Measurements from ENCODE around the gene FAAP20. TPM values are rescaled to one million over a fixed set of nuclear protein-coding genes. Genes with fewer than 3 reads are reported as not detected.

FAAP20 gene
- total and polyA plus RNA-seq, 2 experiments from 2014 or later = 79.1 to 167 TPM

DNA sequence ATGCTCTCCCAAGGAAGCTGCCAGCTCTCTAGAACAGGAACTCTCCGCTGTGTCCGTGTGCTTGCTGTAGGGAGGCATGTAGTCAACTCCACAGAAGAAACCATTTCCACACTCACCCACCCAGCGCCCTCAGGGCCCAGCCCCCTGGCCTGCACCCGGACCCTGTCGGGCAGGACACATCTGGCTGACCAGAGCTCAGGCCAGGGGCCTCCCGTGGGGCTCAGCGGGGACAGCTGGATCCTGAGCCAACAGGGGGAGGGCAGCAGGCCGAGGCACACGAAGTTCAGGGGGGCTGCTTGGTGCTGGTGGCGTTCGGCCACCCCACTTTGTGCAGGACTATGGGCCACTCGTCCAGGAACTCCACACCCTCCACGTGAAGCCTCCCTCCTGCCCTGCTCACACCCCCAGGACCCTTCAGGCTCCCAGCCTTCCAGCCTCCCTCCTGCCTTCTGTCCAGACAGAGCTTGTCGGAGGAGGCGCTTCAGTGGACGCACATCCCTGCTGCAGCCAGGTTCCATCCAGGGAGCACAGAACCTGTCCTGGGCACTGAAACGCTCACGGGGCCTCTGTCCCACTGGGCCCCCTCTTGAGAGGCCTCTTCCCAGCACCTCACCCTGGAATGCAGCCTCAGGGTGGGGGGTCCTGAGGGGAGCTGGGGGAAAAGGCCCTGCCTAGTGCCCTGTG, 15.0 kb upstream of the FAAP20 start:
- no peak overlapping the region; the same call in 2 of the 3 replicates for H3K4me3 Mint-ChIP-seq
- Histone ChIP-seq H3K4me2 (no peak overlapping the region), H3K36me3 (ENCODE audit: insufficient read depth) (no peaks in the 10 kb centered on the region), H2AFZ (no peak overlapping the region), H3K9me2 (ENCODE audit: insufficient read depth) (no peaks in the 10 kb centered on the region), H3F3A (replicated peaks; ENCODE audit: low read depth) (peaks cover 13% of the 10 kb centered on the region; the same call in 1 of the 2 replicates), H3K79me2 (replicated peaks; ENCODE audit: insufficient read depth) (no peaks in the 10 kb centered on the region), H3K27me3 (ENCODE audit: insufficient read depth) (peaks cover 6% of the 10 kb centered on the region; the same call in 1 of the 2 replicates), H3K27ac (ENCODE audit: low read depth) (no peak overlapping the region), H3K4me1 (ENCODE audit: insufficient read depth) (peaks cover 19% of the 10 kb centered on the region), H4K20me1 (replicated peaks; ENCODE audit: insufficient read depth) (no peaks in the 10 kb centered on the region), H3K4me3 (no peak overlapping the region)
- DNase-seq (ENCODE audit: low spot score) = no peak
- TF ChIP-seq NANOG (IDR thresholded peaks at IDR 0.05; ENCODE audit: borderline replicate concordance) (no peak), CREB1 (CRISPR knock-in tag; IDR thresholded peaks at IDR 0.05; ENCODE audit: low read depth) (no peak), EZH2 (IDR thresholded peaks at IDR 0.05; ENCODE audit: low read depth, unreplicated experiment) (no peak), STAT1 (IDR thresholded peaks at IDR 0.05; ENCODE audit: unreplicated experiment) (no peak), POLR2AphosphoS5 (IDR thresholded peaks at IDR 0.05; ENCODE audit: low read depth) (no peak), ZNF114 (CRISPR knock-in tag; IDR thresholded peaks at IDR 0.05) (no peak), JUNB (IDR thresholded peaks at IDR 0.05; ENCODE audit: unreplicated experiment) (no peak), ZNF331 (CRISPR knock-in tag; IDR thresholded peaks at IDR 0.05; ENCODE audit: low read depth) (no peak), EZH2phosphoT487 (IDR thresholded peaks at IDR 0.05; ENCODE audit: unreplicated experiment) (no peak)
- TF ChIP-seq, protein P1, sequence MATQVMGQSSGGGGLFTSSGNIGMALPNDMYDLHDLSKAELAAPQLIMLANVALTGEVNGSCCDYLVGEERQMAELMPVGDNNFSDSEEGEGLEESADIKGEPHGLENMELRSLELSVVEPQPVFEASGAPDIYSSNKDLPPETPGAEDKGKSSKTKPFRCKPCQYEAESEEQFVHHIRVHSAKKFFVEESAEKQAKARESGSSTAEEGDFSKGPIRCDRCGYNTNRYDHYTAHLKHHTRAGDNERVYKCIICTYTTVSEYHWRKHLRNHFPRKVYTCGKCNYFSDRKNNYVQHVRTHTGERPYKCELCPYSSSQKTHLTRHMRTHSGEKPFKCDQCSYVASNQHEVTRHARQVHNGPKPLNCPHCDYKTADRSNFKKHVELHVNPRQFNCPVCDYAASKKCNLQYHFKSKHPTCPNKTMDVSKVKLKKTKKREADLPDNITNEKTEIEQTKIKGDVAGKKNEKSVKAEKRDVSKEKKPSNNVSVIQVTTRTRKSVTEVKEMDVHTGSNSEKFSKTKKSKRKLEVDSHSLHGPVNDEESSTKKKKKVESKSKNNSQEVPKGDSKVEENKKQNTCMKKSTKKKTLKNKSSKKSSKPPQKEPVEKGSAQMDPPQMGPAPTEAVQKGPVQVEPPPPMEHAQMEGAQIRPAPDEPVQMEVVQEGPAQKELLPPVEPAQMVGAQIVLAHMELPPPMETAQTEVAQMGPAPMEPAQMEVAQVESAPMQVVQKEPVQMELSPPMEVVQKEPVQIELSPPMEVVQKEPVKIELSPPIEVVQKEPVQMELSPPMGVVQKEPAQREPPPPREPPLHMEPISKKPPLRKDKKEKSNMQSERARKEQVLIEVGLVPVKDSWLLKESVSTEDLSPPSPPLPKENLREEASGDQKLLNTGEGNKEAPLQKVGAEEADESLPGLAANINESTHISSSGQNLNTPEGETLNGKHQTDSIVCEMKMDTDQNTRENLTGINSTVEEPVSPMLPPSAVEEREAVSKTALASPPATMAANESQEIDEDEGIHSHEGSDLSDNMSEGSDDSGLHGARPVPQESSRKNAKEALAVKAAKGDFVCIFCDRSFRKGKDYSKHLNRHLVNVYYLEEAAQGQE (IDR thresholded peaks at IDR 0.05; ENCODE audit: unreplicated experiment) = no peak
- TF ChIP-seq, protein P2, sequence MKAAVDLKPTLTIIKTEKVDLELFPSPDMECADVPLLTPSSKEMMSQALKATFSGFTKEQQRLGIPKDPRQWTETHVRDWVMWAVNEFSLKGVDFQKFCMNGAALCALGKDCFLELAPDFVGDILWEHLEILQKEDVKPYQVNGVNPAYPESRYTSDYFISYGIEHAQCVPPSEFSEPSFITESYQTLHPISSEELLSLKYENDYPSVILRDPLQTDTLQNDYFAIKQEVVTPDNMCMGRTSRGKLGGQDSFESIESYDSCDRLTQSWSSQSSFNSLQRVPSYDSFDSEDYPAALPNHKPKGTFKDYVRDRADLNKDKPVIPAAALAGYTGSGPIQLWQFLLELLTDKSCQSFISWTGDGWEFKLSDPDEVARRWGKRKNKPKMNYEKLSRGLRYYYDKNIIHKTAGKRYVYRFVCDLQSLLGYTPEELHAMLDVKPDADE (IDR thresholded peaks at IDR 0.05) = no peak
- TF ChIP-seq, protein P3, sequence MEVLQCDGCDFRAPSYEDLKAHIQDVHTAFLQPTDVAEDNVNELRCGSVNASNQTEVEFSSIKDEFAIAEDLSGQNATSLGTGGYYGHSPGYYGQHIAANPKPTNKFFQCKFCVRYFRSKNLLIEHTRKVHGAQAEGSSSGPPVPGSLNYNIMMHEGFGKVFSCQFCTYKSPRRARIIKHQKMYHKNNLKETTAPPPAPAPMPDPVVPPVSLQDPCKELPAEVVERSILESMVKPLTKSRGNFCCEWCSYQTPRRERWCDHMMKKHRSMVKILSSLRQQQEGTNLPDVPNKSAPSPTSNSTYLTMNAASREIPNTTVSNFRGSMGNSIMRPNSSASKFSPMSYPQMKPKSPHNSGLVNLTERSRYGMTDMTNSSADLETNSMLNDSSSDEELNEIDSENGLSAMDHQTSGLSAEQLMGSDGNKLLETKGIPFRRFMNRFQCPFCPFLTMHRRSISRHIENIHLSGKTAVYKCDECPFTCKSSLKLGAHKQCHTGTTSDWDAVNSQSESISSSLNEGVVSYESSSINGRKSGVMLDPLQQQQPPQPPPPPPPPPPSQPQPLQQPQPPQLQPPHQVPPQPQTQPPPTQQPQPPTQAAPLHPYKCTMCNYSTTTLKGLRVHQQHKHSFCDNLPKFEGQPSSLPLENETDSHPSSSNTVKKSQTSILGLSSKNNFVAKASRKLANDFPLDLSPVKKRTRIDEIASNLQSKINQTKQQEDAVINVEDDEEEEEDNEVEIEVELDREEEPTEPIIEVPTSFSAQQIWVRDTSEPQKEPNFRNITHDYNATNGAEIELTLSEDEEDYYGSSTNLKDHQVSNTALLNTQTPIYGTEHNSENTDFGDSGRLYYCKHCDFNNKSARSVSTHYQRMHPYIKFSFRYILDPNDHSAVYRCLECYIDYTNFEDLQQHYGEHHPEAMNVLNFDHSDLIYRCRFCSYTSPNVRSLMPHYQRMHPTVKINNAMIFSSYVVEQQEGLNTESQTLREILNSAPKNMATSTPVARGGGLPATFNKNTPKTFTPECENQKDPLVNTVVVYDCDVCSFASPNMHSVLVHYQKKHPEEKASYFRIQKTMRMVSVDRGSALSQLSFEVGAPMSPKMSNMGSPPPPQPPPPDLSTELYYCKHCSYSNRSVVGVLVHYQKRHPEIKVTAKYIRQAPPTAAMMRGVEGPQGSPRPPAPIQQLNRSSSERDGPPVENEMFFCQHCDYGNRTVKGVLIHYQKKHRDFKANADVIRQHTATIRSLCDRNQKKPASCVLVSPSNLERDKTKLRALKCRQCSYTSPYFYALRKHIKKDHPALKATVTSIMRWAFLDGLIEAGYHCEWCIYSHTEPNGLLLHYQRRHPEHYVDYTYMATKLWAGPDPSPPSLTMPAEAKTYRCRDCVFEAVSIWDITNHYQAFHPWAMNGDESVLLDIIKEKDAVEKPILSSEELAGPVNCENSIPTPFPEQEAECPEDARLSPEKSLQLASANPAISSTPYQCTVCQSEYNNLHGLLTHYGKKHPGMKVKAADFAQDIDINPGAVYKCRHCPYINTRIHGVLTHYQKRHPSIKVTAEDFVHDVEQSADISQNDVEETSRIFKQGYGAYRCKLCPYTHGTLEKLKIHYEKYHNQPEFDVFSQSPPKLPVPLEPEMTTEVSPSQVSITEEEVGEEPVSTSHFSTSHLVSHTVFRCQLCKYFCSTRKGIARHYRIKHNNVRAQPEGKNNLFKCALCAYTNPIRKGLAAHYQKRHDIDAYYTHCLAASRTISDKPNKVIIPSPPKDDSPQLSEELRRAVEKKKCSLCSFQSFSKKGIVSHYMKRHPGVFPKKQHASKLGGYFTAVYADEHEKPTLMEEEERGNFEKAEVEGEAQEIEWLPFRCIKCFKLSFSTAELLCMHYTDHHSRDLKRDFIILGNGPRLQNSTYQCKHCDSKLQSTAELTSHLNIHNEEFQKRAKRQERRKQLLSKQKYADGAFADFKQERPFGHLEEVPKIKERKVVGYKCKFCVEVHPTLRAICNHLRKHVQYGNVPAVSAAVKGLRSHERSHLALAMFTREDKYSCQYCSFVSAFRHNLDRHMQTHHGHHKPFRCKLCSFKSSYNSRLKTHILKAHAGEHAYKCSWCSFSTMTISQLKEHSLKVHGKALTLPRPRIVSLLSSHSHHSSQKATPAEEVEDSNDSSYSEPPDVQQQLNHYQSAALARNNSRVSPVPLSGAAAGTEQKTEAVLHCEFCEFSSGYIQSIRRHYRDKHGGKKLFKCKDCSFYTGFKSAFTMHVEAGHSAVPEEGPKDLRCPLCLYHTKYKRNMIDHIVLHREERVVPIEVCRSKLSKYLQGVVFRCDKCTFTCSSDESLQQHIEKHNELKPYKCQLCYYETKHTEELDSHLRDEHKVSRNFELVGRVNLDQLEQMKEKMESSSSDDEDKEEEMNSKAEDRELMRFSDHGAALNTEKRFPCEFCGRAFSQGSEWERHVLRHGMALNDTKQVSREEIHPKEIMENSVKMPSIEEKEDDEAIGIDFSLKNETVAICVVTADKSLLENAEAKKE (CRISPR knock-in tag; IDR thresholded peaks at IDR 0.05) = no peak
- TF ChIP-seq, protein P4, sequence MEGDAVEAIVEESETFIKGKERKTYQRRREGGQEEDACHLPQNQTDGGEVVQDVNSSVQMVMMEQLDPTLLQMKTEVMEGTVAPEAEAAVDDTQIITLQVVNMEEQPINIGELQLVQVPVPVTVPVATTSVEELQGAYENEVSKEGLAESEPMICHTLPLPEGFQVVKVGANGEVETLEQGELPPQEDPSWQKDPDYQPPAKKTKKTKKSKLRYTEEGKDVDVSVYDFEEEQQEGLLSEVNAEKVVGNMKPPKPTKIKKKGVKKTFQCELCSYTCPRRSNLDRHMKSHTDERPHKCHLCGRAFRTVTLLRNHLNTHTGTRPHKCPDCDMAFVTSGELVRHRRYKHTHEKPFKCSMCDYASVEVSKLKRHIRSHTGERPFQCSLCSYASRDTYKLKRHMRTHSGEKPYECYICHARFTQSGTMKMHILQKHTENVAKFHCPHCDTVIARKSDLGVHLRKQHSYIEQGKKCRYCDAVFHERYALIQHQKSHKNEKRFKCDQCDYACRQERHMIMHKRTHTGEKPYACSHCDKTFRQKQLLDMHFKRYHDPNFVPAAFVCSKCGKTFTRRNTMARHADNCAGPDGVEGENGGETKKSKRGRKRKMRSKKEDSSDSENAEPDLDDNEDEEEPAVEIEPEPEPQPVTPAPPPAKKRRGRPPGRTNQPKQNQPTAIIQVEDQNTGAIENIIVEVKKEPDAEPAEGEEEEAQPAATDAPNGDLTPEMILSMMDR (conservative IDR thresholded peaks at IDR 0.05; ENCODE audit: low read depth in 2 of 2) = no peak
- no peaks in the 10 kb centered on the region for H3K36me3 Mint-ChIP-seq (ENCODE audit: low read depth)
- H3K9me3 Mint-ChIP-seq = no peaks in the 10 kb centered on the region
- ATAC-seq = no peak
- H3K27me3 Mint-ChIP-seq (ENCODE audit: insufficient read depth, low read depth, poor library complexity) = peaks cover 22% of the 10 kb centered on the region
- no peak overlapping the region for H3K27ac Mint-ChIP-seq
- H3K4me1 Mint-ChIP-seq = peaks cover 22% of the 10 kb centered on the region
